GM12892 (cell line): ENCODE measurements around the gene GPR18.

ENCODE experiments used
- POLR2A ChIP-seq: IDR thresholded peaks from 2 replicates; pipeline ENCODE4 v1.6.1; 2011; ENCODE audit warnings: low read depth, low read length, control low read depth
- POLR2AphosphoS5 ChIP-seq: IDR thresholded peaks from 2 replicates; pipeline ENCODE4 v1.6.1; 2011; ENCODE audit warnings: low read depth, low read length, control low read depth

DNA sequence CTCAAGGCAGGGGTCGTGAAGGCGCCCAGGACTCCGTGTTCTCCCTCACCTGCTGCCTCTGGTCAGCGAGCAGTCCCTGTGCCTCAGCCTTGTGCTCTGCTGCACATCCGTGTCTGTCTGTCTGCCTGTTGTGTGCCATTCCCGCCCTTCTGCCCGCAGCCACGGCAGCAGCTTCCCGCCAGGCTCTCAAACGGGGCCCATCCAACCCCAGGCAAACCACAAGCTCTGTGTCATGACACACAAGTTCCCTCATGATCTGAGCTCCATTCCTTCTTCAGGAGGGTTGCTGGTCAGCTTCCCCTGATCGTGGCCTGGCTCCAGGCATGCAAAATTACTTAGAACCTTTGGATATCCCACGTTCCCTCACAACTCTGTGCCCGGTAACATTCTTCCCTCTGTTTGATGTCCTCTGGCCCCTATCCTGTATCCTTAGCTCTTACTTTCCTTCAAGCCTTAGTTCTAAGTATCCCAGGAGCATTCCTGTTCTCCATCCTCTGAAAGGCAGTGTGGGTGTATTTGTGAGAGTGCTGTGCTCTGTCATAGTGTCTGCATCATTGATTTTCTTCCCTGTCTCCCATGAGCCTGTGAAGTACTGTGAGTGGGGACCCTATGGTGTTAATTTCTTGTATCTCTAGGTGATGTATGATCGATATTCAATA, 45.8 kb upstream of the GPR18 start:
- peak; percentile 53; the same call in 1 of the 2 replicates for TF ChIP-seq POLR2A
- TF ChIP-seq POLR2AphosphoS5 = peak; percentile 72
